BLaER1 treated with 17β-estradiol and CSF1 and Interleukin-3, amounts not matched to agents 10 nM and 100 nM (cell line): ENCODE measurements around the gene EML2.
A peak's percentile ranks its signal among the peaks of the same experiment; 100 is the strongest.

Experiments
- H3K27ac ChIP-seq, 11 experiments: shearing (Covaris generic); formaldehyde crosslinking; 2 replicates each; pipeline ENCODE4 v1.8.1; 2022
- H3K27me3 ChIP-seq, 11 experiments: shearing (Covaris generic); formaldehyde crosslinking; 2 replicates each; pipeline ENCODE4 v1.8.1; 2022
- H3K36me3 ChIP-seq, 11 experiments: shearing (Covaris generic); formaldehyde crosslinking; 2 replicates each; pipeline ENCODE4 v1.8.1; 2022
- H3K4me1 ChIP-seq, 10 experiments: shearing (Covaris generic); formaldehyde crosslinking; 2 replicates each; pipeline ENCODE4 v1.8.1; 2022
- H3K4me2 ChIP-seq, 11 experiments: shearing (Covaris generic); formaldehyde crosslinking; 2 replicates each; pipeline ENCODE4 v1.8.1; 2022
- H3K4me3 ChIP-seq, 10 experiments: shearing (Covaris generic); formaldehyde crosslinking; 2 replicates each; pipeline ENCODE4 v1.8.1; 2022
- H3K9ac ChIP-seq, 11 experiments: shearing (Covaris generic); formaldehyde crosslinking; 2 replicates each; pipeline ENCODE4 v1.8.1; 2022
- H3K9me3 ChIP-seq, 11 experiments: shearing (Covaris generic); formaldehyde crosslinking; replicated peaks in 1 of 11; 2 replicates each; pipeline ENCODE4 v1.8.1; 2022
- H4K20me1 ChIP-seq, 11 experiments: shearing (Covaris generic); formaldehyde crosslinking; 2 replicates each; pipeline ENCODE4 v1.8.1; 2022
- Cebpa-rat ChIP-seq, 11 experiments: shearing (Covaris generic); IDR thresholded peaks; 2 replicates each; pipeline ENCODE4 v1.8.1; 2022

EML2 gene

GRCh38 chr19:45601115-45601514, 38.1 kb downstream of the EML2 start:
- no peak overlapping the region for H3K4me3 ChIP-seq
- H3K27ac ChIP-seq, result no peak overlapping the region
- peaks cover 32 to 50% (median 45%) of the 10 kb centered on the region in 10 experiments for H3K4me1 ChIP-seq
- H4K20me1 ChIP-seq, result peaks cover 0 to 8% (median 0%) of the 10 kb centered on the region in 11 experiments; a peak in 6 of 22 replicates
- H3K9ac ChIP-seq, result no peak overlapping the region
- no peak for TF ChIP-seq Cebpa-rat (IDR thresholded peaks at IDR 0.05)
- peaks cover 45 to 88% (median 83%) of the 10 kb centered on the region in 11 experiments for H3K27me3 ChIP-seq
- H3K9me3 ChIP-seq, result no peaks in the 10 kb centered on the region
- H3K4me2 ChIP-seq, result peak overlapping the region in 4 of 11 experiments; percentile 8 to 95 (median 33); a peak in 7 of 22 replicates
- H3K36me3 ChIP-seq, result no peaks in the 10 kb centered on the region

GRCh38 chr19:45600340-45600885, 38.8 kb downstream of the EML2 start:
- H3K4me3 ChIP-seq, result peak overlapping the region in 1 of 10 experiments; percentile 61; a peak in 1 of 20 replicates
- peaks cover 0 to 8% (median 0%) of the 10 kb centered on the region in 11 experiments; a peak in 6 of 22 replicates for H4K20me1 ChIP-seq
- TF ChIP-seq Cebpa-rat (IDR thresholded peaks at IDR 0.05), result no peak; a peak in 1 of 22 replicates
- peaks cover 45 to 95% (median 90%) of the 10 kb centered on the region in 11 experiments for H3K27me3 ChIP-seq
- H3K9me3 ChIP-seq, result no peaks in the 10 kb centered on the region
- H3K4me2 ChIP-seq, result peak overlapping the region; percentile 89 to 97 (median 94)
- H3K9ac ChIP-seq, result no peak overlapping the region
- no peaks in the 10 kb centered on the region for H3K36me3 ChIP-seq
- no peak overlapping the region for H3K27ac ChIP-seq
- H3K4me1 ChIP-seq, result peaks cover 32 to 50% (median 45%) of the 10 kb centered on the region in 10 experiments

GRCh38 chr19:45599286-45599685, 39.9 kb downstream of the EML2 start:
- peak overlapping the region in 10 of 11 experiments; percentile 11 to 52 (median 36); a peak in 6 of 22 replicates for H3K9ac ChIP-seq
- H3K27me3 ChIP-seq, result peaks cover 45 to 94% (median 88%) of the 10 kb centered on the region in 11 experiments
- peaks cover 0 to 8% (median 0%) of the 10 kb centered on the region in 11 experiments; a peak in 6 of 22 replicates for H4K20me1 ChIP-seq
- peak overlapping the region; percentile 11 to 61 (median 34); a peak in 10 of 20 replicates for H3K4me3 ChIP-seq
- TF ChIP-seq Cebpa-rat (IDR thresholded peaks at IDR 0.05), result no peak
- H3K4me2 ChIP-seq, result peak overlapping the region; percentile 89 to 97 (median 94)
- no peak overlapping the region for H3K27ac ChIP-seq
- peaks cover 32 to 50% (median 45%) of the 10 kb centered on the region in 10 experiments for H3K4me1 ChIP-seq
- H3K9me3 ChIP-seq, result no peaks in the 10 kb centered on the region
- H3K36me3 ChIP-seq, result no peaks in the 10 kb centered on the region

- Histone ChIP-seq H3K4me2 (peak overlapping the region; percentile 89 to 97 (median 94)), H3K4me3 (peak overlapping the region; percentile 18 to 61 (median 34); a peak in 17 of 20 replicates), H3K9me3 (no peaks in the 10 kb centered on the region), H4K20me1 (peaks cover 0 to 8% (median 0%) of the 10 kb centered on the region in 11 experiments; a peak in 6 of 22 replicates), H3K27ac (no peak overlapping the region), H3K4me1 (peaks cover 32 to 50% (median 45%) of the 10 kb centered on the region in 10 experiments), H3K36me3 (no peaks in the 10 kb centered on the region), H3K27me3 (peaks cover 44 to 86% (median 82%) of the 10 kb centered on the region in 11 experiments), H3K9ac (peak overlapping the region in 10 of 11 experiments; percentile 7 to 52 (median 38); a peak in 12 of 22 replicates)
- TF ChIP-seq Cebpa-rat (IDR thresholded peaks at IDR 0.05), result no peak
Observed at GRCh38 chr19:45598267-45599001, 40.8 kb downstream of the EML2 start.

- Histone ChIP-seq H3K9me3 (no peaks in the 10 kb centered on the region), H3K4me1 (peaks cover 32 to 53% (median 46%) of the 10 kb centered on the region in 10 experiments), H3K9ac (peak overlapping the region in 5 of 11 experiments; percentile 7 to 49 (median 44); a peak in 5 of 22 replicates), H3K27me3 (peaks cover 36 to 77% (median 74%) of the 10 kb centered on the region in 11 experiments), H3K4me2 (peak overlapping the region; percentile 89 to 97 (median 94)), H3K36me3 (no peaks in the 10 kb centered on the region), H4K20me1 (peaks cover 0 to 8% (median 0%) of the 10 kb centered on the region in 11 experiments; a peak in 6 of 22 replicates), H3K27ac (no peak overlapping the region), H3K4me3 (peak overlapping the region in 6 of 10 experiments; percentile 18 to 61 (median 46); a peak in 12 of 20 replicates)
- TF ChIP-seq Cebpa-rat (IDR thresholded peaks at IDR 0.05), result no peak
Observed at GRCh38 chr19:45597425-45598111, 41.6 kb downstream of the EML2 start.

- Histone ChIP-seq H3K36me3 (no peaks in the 10 kb centered on the region), H3K9me3 (peaks cover 0 to 10% (median 0%) of the 10 kb centered on the region in 11 experiments; a peak in 2 of 22 replicates), H3K4me3 (no peak overlapping the region), H3K9ac (no peak overlapping the region), H4K20me1 (peaks cover 0 to 8% (median 0%) of the 10 kb centered on the region in 11 experiments; a peak in 4 of 22 replicates), H3K4me1 (peaks cover 32 to 48% (median 41%) of the 10 kb centered on the region in 10 experiments), H3K27ac (no peak overlapping the region), H3K4me2 (no peak overlapping the region), H3K27me3 (peaks cover 18 to 59% (median 56%) of the 10 kb centered on the region in 11 experiments)
- TF ChIP-seq Cebpa-rat (IDR thresholded peaks at IDR 0.05), result no peak
Observed at GRCh38 chr19:45595814-45596213, 43.4 kb downstream of the EML2 start.

DNA sequence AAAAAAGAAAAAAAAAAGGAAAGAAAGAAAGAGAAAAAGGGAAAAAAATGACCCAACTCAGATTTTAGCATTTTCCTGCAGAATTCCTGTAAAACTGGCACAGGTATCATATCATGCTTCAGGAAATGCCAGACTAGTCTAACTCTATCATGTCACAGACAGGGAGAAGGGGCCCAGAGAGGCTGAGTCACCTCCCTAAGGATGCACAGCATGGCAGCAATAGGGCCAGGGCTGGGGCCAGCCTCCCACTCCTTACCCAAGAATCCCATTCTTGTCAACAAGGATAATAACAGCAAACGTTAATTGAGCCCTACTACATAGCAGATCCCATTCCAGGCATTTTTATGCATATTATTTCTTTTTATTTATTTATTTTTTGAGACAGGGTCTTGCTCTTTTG, 45.7 kb downstream of the EML2 start:
- H3K9me3 ChIP-seq, result peaks cover 0 to 12% (median 0%) of the 10 kb centered on the region in 11 experiments; a peak in 2 of 22 replicates
- no peaks in the 10 kb centered on the region for H3K36me3 ChIP-seq
- no peak overlapping the region for H3K9ac ChIP-seq
- peaks cover 12 to 31% (median 25%) of the 10 kb centered on the region in 10 experiments for H3K4me1 ChIP-seq
- no peak overlapping the region for H3K27ac ChIP-seq
- peaks cover 9 to 36% (median 33%) of the 10 kb centered on the region in 11 experiments for H3K27me3 ChIP-seq
- no peaks in the 10 kb centered on the region for H4K20me1 ChIP-seq
- H3K4me3 ChIP-seq, result no peak overlapping the region
- H3K4me2 ChIP-seq, result no peak overlapping the region
- no peak for TF ChIP-seq Cebpa-rat (IDR thresholded peaks at IDR 0.05)

DNA sequence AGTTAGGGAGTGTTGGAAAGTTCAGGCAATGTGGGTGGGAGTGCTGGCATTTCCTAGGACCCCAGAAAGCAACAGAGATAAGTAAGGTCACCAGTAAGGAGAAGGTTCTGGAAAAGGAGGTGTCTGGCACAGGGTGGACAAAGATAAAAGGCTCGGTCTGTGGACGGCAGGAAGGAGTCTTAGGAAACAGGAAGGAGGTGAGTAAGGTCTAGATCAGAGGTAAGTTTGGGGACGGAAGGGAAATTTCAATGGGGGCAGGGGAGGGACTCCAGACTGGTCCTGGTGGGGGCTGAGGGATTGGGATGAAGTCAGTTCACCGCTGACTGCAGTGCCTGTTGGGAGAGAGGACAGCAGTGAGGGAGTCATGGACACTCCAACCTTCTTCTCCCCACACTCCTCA, 46.8 kb downstream of the EML2 start:
- peaks cover 0 to 12% (median 0%) of the 10 kb centered on the region in 11 experiments; a peak in 2 of 22 replicates for H3K9me3 ChIP-seq
- peaks cover 2 to 25% (median 22%) of the 10 kb centered on the region in 11 experiments; a peak in 21 of 22 replicates for H3K27me3 ChIP-seq
- H3K9ac ChIP-seq, result no peak overlapping the region
- no peak overlapping the region for H3K27ac ChIP-seq
- H3K4me1 ChIP-seq, result peaks cover 9 to 31% (median 25%) of the 10 kb centered on the region in 10 experiments
- H4K20me1 ChIP-seq, result no peaks in the 10 kb centered on the region
- no peaks in the 10 kb centered on the region for H3K36me3 ChIP-seq
- no peak for TF ChIP-seq Cebpa-rat (IDR thresholded peaks at IDR 0.05)
- peak overlapping the region in 10 of 11 experiments; percentile 15 to 70 (median 50); a peak in 16 of 22 replicates for H3K4me2 ChIP-seq
- no peak overlapping the region for H3K4me3 ChIP-seq
